HEK293T (cell line): ENCODE data around the gene C2CD4D.

Experiments
- CTCF ChIA-PET: fragments of 350-600 bp; formaldehyde crosslinking; extraction: SDS; loops from one replicate; lab custom pipeline; 2021; ENCODE audit warnings: antibody characterized with exemption, inconsistent platforms; lab: Yijun Ruan, JAX
- POLR2A ChIA-PET: fragments of 350-600 bp; formaldehyde crosslinking; extraction: SDS; loops from one replicate; lab custom pipeline; 2020; ENCODE audit warnings: antibody characterized with exemption, inconsistent platforms; lab: Yijun Ruan, JAX
- DNase-seq: peaks from one replicate; pipeline ENCODE4 v3.0.0; 2012; ENCODE audit warnings: mixed read lengths; ENCODE audit errors: extremely low spot score
- ARNT ChIP-seq: fragments of 450-650 bp; IDR thresholded peaks from 2 replicates; pipeline ENCODE4 v1.6.1; 2017; ENCODE audit warnings: mild to moderate bottlenecking
- BHLHE40 ChIP-seq: fragments of 450-650 bp; IDR thresholded peaks from 2 replicates; pipeline ENCODE4 v1.6.1; 2016; ENCODE audit warnings: mild to moderate bottlenecking, moderate library complexity, borderline replicate concordance
- CTBP1 ChIP-seq: fragments of 450-650 bp; IDR thresholded peaks from 2 replicates; pipeline ENCODE4 v1.6.1; 2016; ENCODE audit warnings: borderline replicate concordance
- ELF4 ChIP-seq: fragments of 450-650 bp; IDR thresholded peaks from 2 replicates; pipeline ENCODE4 v1.6.1; 2017; ENCODE audit warnings: antibody characterized with exemption
- FOXA1 ChIP-seq: fragments of 450-650 bp; IDR thresholded peaks from 2 replicates; pipeline ENCODE4 v1.6.1; 2016; ENCODE audit warnings: mild to moderate bottlenecking
- FOXK2 ChIP-seq: fragments of 450-650 bp; IDR thresholded peaks from 2 replicates; pipeline ENCODE4 v1.6.1; 2016; ENCODE audit warnings: mild to moderate bottlenecking
- FOXM1 ChIP-seq: fragments of 450-650 bp; IDR thresholded peaks from 2 replicates; pipeline ENCODE4 v1.6.1; 2017; ENCODE audit warnings: mild to moderate bottlenecking, borderline replicate concordance
- HDGF ChIP-seq: fragments of 450-650 bp; IDR thresholded peaks from 2 replicates; pipeline ENCODE4 v1.6.1; 2017; ENCODE audit warnings: antibody characterized with exemption, borderline replicate concordance
- L3MBTL2 ChIP-seq: fragments of 450-650 bp; conservative IDR thresholded peaks from 2 replicates; pipeline ENCODE4 v1.6.1; 2016; ENCODE audit warnings: mild to moderate bottlenecking
- LEF1 ChIP-seq: fragments of 450-650 bp; IDR thresholded peaks from 2 replicates; pipeline ENCODE4 v1.6.1; 2017; ENCODE audit warnings: mild to moderate bottlenecking, borderline replicate concordance
- NFRKB ChIP-seq: fragments of 450-650 bp; IDR thresholded peaks from 2 replicates; pipeline ENCODE4 v1.6.1; 2016; ENCODE audit warnings: mild to moderate bottlenecking, moderate library complexity
- SP1 ChIP-seq: fragments of 450-650 bp; IDR thresholded peaks from 2 replicates; pipeline ENCODE4 v1.6.1; 2017
- SUZ12 ChIP-seq: fragments of 450-650 bp; IDR thresholded peaks from 2 replicates; pipeline ENCODE4 v1.6.1; 2016; ENCODE audit warnings: mild to moderate bottlenecking
- TARDBP ChIP-seq: fragments of 450-650 bp; IDR thresholded peaks from 2 replicates; pipeline ENCODE4 v1.6.1; 2016
- ZNF384 ChIP-seq: fragments of 450-650 bp; IDR thresholded peaks from 2 replicates; pipeline ENCODE4 v1.6.1; 2016
- TF ChIP-seq, protein P1 (sequence below): fragments of 450-650 bp; IDR thresholded peaks from 2 replicates; pipeline ENCODE4 v1.6.1; 2016

C2CD4D gene

DNA sequence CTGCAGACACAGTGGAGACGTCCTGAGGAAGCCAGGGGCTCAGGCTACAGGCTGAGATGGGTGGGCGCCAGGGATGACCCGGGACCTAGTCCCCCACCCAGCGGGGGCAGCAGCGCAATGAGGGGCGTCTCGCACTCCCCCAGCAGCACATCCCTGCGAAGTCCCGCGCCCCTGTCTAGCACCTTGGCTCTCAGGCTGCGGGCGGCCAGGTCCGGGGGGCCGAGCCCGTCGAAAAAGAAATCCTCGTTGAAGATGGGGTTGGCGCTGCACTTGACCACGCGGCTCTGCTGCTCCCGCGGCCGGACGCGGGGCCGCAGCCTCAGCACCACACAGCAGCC lies 1.8 kb downstream of the C2CD4D start:
- POLR2A ChIA-PET = no interaction called here
- DNase-seq = no peak
- CTCF ChIA-PET = no interaction called here
- TF ChIP-seq, protein P1, sequence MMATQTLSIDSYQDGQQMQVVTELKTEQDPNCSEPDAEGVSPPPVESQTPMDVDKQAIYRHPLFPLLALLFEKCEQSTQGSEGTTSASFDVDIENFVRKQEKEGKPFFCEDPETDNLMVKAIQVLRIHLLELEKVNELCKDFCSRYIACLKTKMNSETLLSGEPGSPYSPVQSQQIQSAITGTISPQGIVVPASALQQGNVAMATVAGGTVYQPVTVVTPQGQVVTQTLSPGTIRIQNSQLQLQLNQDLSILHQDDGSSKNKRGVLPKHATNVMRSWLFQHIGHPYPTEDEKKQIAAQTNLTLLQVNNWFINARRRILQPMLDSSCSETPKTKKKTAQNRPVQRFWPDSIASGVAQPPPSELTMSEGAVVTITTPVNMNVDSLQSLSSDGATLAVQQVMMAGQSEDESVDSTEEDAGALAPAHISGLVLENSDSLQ = no peak
- TF ChIP-seq ELF4 (no peak), ZNF384 (no peak), TARDBP (no peak), HDGF (no peak), SUZ12 (no peak), FOXM1 (no peak), FOXK2 (no peak), FOXA1 (no peak), L3MBTL2 (no peak), LEF1 (no peak), SP1 (no peak), CTBP1 (no peak), BHLHE40 (no peak), ARNT (no peak), NFRKB (no peak)

DNA sequence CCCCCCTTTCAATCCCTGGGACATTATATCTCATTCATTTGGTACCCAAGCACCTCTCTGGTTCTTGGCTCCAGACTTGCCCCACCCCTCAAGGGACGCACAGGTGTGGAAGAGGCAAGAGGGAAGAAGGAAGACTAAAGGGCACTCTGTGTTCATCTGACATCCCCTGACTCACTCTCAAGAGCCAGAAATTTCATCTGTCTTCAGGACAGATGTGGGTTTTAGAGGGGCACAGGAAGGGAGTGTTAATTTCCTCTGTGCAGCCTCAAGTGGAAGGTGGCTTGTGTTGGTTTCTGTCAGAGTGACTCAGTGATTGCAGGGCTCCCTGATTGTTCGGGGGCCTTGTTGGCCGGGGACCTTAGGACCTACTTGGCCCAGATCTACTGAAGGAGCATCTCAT lies 2.4 kb downstream of the C2CD4D start:
- TF ChIP-seq TARDBP (no peak), ELF4 (no peak), FOXK2 (no peak), SP1 (no peak)
- CTCF ChIA-PET = interaction anchor here (0.5 to 1.4 kb wide), 15 partner anchors 9 to 540 kb away, joined by 3 to 9 read pairs (median 4); no protein-coding TSS in a partner anchor
- DNase-seq = no peak
- POLR2A ChIA-PET = interaction anchor here (1.7 kb wide), 1 partner anchor 74 kb away, joined by 16 read pairs; the partner anchor contains the start of gene MRPL9

DNA sequence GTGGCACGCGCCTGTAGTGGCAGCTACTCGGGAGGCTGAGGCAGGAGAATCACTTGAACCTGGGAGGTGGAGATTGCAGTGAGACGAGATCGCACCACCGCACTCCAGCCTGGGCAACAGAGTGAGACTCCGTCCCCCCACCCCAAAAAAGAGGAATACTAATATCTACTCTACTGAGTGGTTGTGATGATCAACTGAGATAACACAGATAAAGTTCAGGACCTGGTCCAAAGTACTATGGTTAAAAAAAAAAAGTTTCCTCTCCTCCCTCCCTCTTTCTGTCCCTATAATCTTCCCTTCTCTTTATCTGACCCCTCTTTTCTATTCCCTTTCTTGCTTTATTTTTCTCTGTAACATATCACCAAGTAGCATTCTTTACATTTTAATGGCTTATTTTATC lies 4.0 kb downstream of the C2CD4D start:
- CTCF ChIA-PET = interaction anchor here (0.6 to 1.4 kb wide), 6 partner anchors 32 to 300 kb away, joined by 3 to 8 read pairs (median 6); no protein-coding TSS in a partner anchor
- no peak for DNase-seq
- no peak for TF ChIP-seq CTBP1
- TF ChIP-seq L3MBTL2 = no peak
- no peak for TF ChIP-seq FOXM1
- TF ChIP-seq, protein P1 = no peak
- no peak for TF ChIP-seq FOXK2
- no peak for TF ChIP-seq FOXA1
- TF ChIP-seq SUZ12 = no peak
- no peak for TF ChIP-seq HDGF
- TF ChIP-seq ARNT = no peak
- no peak for TF ChIP-seq NFRKB
- TF ChIP-seq SP1 = no peak
- no peak for TF ChIP-seq LEF1
- TF ChIP-seq TARDBP = no peak
- TF ChIP-seq ZNF384 = no peak
- no peak for TF ChIP-seq BHLHE40
- no peak for TF ChIP-seq ELF4
- POLR2A ChIA-PET = interaction anchor here (1.7 kb wide), 1 partner anchor 72 kb away, joined by 16 read pairs; the partner anchor contains the start of gene MRPL9

- POLR2A ChIA-PET = no interaction called here
- DNase-seq = no peak
- CTCF ChIA-PET = interaction anchor here (0.7 kb wide), 1 partner anchor 141 kb away, joined by 3 read pairs; no protein-coding TSS in a partner anchor
- TF ChIP-seq HDGF (no peak), L3MBTL2 (no peak), ELF4 (no peak), CTBP1 (no peak), ZNF384 (no peak), SP1 (no peak), NFRKB (no peak), SUZ12 (no peak), TARDBP (no peak), BHLHE40 (no peak), FOXM1 (no peak), ARNT (no peak), LEF1 (no peak), FOXA1 (no peak), FOXK2 (no peak)
- TF ChIP-seq, protein P1 = no peak
Measured at GRCh38 chr1:151834239-151834638, 5.4 kb downstream of the C2CD4D start.

DNA sequence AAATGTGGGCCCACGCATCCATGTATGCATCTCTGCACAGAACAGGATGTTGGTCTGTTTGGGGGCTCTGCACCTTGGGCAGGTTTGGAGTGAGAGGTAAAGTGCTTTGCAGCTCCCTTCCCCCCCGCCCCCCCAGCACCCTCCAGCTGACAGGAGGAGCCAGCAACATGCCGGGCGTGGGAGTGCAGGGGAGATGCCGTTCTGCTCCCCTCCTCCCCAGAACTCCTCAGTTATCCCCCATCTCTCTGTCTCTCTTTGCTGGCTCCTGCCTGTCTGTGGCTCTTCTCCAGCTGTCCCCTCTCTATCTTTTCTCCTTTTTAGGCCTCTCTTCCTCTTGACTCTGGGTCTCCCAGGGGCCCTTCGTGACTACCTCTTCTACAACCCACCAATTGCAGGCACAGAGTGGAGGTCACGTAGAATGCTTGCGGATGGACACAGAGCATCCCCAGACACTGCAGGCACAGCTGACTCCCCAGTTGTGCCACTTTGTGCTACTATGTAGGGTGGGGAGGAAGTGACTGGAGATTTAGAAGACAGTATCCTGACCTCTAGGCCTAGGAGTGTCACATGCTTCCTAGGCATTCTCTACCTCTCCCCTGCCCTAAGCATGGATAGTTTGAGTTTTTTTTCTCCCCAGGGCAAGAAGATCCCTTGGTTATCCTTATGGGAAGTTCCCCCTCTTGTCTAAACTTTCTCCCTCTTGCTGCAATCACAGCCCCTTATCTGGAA lies 6.3 kb downstream of the C2CD4D start:
- no peak for DNase-seq
- ChIA-PET CTCF (no interaction called here), POLR2A (no interaction called here)
- TF ChIP-seq SP1 (no peak), HDGF (no peak), SUZ12 (no peak), ARNT (no peak), BHLHE40 (no peak), ELF4 (no peak), L3MBTL2 (no peak), ZNF384 (no peak), TARDBP (no peak), CTBP1 (no peak), FOXM1 (no peak), NFRKB (no peak), LEF1 (no peak), FOXA1 (no peak), FOXK2 (no peak)
- TF ChIP-seq, protein P1 = no peak
